SK-N-MC (cell line): ENCODE measurements around the gene NIM1K.

Experiments
- EZH2 ChIP-seq: fragments of 200-600 bp; sonication (generic); IDR thresholded peaks from one replicate; pipeline ENCODE4 v1.6.1; 2017; ENCODE audit warnings: antibody characterized with exemption
- FOXP2 ChIP-seq: optimal IDR thresholded peaks from 2 replicates; pipeline ENCODE3; 2011; ENCODE audit warnings: mild to moderate bottlenecking, moderate library complexity; ENCODE audit not compliant: insufficient read depth; ENCODE audit errors: extremely low read length, control extremely low read depth
- POLR2AphosphoS5 ChIP-seq: IDR thresholded peaks from 2 replicates; pipeline ENCODE4 v1.6.1; 2012; ENCODE audit warnings: mild to moderate bottlenecking, low read depth, low read length, borderline replicate concordance

- TF ChIP-seq EZH2 (no peak), POLR2AphosphoS5 (no peak), FOXP2 (no peak)
Observed at GRCh38 chr5:43268188-43268820, 76.3 kb downstream of the NIM1K start.
